ENCODE results near the gene PDZD2.

GRCh38 chr5:32155211-32155610 is 516.3 kb downstream of the PDZD2 start:
- TF ChIP-seq, protein P1, sequence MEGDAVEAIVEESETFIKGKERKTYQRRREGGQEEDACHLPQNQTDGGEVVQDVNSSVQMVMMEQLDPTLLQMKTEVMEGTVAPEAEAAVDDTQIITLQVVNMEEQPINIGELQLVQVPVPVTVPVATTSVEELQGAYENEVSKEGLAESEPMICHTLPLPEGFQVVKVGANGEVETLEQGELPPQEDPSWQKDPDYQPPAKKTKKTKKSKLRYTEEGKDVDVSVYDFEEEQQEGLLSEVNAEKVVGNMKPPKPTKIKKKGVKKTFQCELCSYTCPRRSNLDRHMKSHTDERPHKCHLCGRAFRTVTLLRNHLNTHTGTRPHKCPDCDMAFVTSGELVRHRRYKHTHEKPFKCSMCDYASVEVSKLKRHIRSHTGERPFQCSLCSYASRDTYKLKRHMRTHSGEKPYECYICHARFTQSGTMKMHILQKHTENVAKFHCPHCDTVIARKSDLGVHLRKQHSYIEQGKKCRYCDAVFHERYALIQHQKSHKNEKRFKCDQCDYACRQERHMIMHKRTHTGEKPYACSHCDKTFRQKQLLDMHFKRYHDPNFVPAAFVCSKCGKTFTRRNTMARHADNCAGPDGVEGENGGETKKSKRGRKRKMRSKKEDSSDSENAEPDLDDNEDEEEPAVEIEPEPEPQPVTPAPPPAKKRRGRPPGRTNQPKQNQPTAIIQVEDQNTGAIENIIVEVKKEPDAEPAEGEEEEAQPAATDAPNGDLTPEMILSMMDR (IDR thresholded peaks at IDR 0.05): no peak
- TF ChIP-seq POLR2A (IDR thresholded peaks at IDR 0.05): no peak
